Ishikawa (cell line): ENCODE results near the gene C18orf63.

ENCODE experiments used
- CEBPB ChIP-seq: IDR thresholded peaks from 2 replicates; pipeline ENCODE4 v1.6.1; 2012
- CREB1 ChIP-seq: IDR thresholded peaks from 2 replicates; pipeline ENCODE4 v1.6.1; 2012; ENCODE audit warnings: low read depth
- EGR1 ChIP-seq: IDR thresholded peaks from 2 replicates; pipeline ENCODE4 v1.6.1; 2012
- EP300 ChIP-seq: IDR thresholded peaks from 2 replicates; pipeline ENCODE4 v1.6.1; 2012; ENCODE audit warnings: borderline replicate concordance
- FOXM1 ChIP-seq: IDR thresholded peaks from 2 replicates; pipeline ENCODE4 v1.6.1; 2012; ENCODE audit warnings: low read depth, borderline replicate concordance
- MAX ChIP-seq: IDR thresholded peaks from 2 replicates; pipeline ENCODE4 v1.6.1; 2012
- NFIC ChIP-seq: IDR thresholded peaks from 2 replicates; pipeline ENCODE4 v1.6.1; 2012
- RAD21 ChIP-seq: IDR thresholded peaks from 2 replicates; pipeline ENCODE4 v1.6.1; 2012; ENCODE audit warnings: low read depth
- REST ChIP-seq: IDR thresholded peaks from 2 replicates; pipeline ENCODE4 v1.6.1; 2012; ENCODE audit warnings: low read depth, mild to moderate bottlenecking
- TAF1 ChIP-seq: IDR thresholded peaks from 2 replicates; pipeline ENCODE4 v1.6.1; 2012; ENCODE audit warnings: low read depth, mild to moderate bottlenecking
- TEAD4 ChIP-seq: IDR thresholded peaks from 2 replicates; pipeline ENCODE4 v1.6.1; 2012
- YY1 ChIP-seq: IDR thresholded peaks from 2 replicates; pipeline ENCODE4 v1.6.1; 2012; ENCODE audit warnings: low read depth

DNA sequence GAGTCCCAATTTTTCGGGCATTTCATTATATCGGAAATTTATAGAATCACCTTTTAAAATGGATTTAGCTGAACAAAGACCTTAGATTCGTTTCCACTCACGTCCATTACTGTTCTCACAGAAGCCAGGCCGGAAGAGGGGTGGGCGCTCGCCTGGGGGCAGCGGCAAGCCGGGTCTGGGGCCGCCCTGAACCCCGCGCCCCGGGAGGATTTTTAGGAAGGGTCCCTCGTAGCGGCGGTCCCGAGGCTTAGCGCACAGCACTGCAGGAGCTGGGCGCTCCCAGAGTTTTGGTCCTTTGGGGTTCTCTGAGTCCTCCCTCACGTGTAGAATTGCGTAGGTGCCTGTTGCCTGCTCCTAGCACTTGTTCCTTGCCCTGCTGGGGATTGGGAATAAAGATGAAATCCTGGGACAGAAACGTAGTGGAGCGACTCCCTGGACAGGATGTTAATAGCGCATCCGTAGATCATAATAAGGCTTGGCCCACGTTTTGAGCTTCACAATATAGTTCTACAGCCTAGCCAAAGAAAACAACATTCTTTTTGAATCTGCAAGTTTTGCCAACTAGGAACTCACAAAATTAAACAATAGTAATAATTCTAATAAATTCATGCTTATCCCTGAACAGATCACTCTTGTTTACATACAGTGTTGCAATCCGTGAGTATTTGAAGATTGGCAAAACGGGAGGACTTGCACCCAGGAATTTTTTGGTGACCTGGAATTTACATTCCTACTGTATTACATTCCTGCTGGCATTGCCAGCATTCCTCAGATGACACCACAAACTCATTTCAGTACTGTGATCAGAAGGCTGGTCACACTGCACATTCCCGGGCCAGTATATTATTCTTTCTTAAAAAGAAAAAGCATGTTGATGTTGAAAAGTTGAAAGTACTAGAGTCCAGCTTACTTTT, 875 bp downstream of the C18orf63 start:
- TF ChIP-seq REST (no peak), NFIC (peak; percentile 34; the same call in 1 of the 2 replicates), TAF1 (no peak), CEBPB (peak; percentile 79), YY1 (no peak), TEAD4 (peak; percentile 98), EP300 (no peak), MAX (no peak), CREB1 (no peak), RAD21 (no peak), EGR1 (no peak), FOXM1 (no peak)
